Glutamatergic neuron (in vitro differentiated cells): ENCODE measurements around the gene NKX3-2. TPM values are rescaled to one million over a fixed set of nuclear protein-coding genes. Genes with fewer than 3 reads are reported as not detected.
"Not testable (repeated sequence)": the region's sequence is repeated elsewhere in the genome, so short reads cannot be mapped to it uniquely, and the experiment has no call there.

Experiments
- DNase-seq: peaks from one replicate; pipeline ENCODE4 v3.0.0; 2022
- H3K27ac Mint-ChIP-seq: one replicate; pipeline ENCODE4 v1.8.0; 2020; ENCODE audit warnings: mild to moderate bottlenecking, mixed read lengths, inconsistent platforms; ENCODE audit not compliant: unreplicated experiment
- H3K27me3 Mint-ChIP-seq: one replicate; pipeline ENCODE4 v1.8.0; 2020; ENCODE audit warnings: mild to moderate bottlenecking, moderate library complexity, mixed read lengths, inconsistent platforms; ENCODE audit not compliant: unreplicated experiment
- H3K36me3 Mint-ChIP-seq: one replicate; pipeline ENCODE4 v1.8.0; 2020; ENCODE audit warnings: mild to moderate bottlenecking, mixed read lengths, inconsistent platforms; ENCODE audit not compliant: unreplicated experiment
- H3K4me1 Mint-ChIP-seq: one replicate; pipeline ENCODE4 v1.8.0; 2020; ENCODE audit warnings: mild to moderate bottlenecking, low read depth, mixed read lengths, inconsistent platforms; ENCODE audit not compliant: unreplicated experiment
- H3K4me3 Mint-ChIP-seq: one replicate; pipeline ENCODE4 v1.8.0; 2020; ENCODE audit warnings: mild to moderate bottlenecking, mixed read lengths, inconsistent platforms; ENCODE audit not compliant: unreplicated experiment
- H3K9me3 Mint-ChIP-seq: one replicate; pipeline ENCODE4 v1.8.0; 2020; ENCODE audit warnings: mild to moderate bottlenecking, moderate library complexity, mixed read lengths, inconsistent platforms; ENCODE audit not compliant: unreplicated experiment
- total RNA-seq: library from RNA; stranded (reverse); fragmentation: NEBNext Ultra II Directional; extraction: Animal tissue kit (Norgen Biotek cat#: 25700); gene quantifications from one replicate; pipeline ENCODE4 v1.2.1, GENCODE V29; 2021; ENCODE audit not compliant: unreplicated experiment
- TF ChIP-seq, protein P1 (sequence below): fragments of 200-600 bp; sonication (generic); IDR thresholded peaks from one replicate; pipeline ENCODE4 v1.5.0; 2021; ENCODE audit not compliant: partially characterized antibody, unreplicated experiment

NKX3-2 gene
- total RNA-seq, 1 donor from 2014 or later = 0.25 TPM

DNA sequence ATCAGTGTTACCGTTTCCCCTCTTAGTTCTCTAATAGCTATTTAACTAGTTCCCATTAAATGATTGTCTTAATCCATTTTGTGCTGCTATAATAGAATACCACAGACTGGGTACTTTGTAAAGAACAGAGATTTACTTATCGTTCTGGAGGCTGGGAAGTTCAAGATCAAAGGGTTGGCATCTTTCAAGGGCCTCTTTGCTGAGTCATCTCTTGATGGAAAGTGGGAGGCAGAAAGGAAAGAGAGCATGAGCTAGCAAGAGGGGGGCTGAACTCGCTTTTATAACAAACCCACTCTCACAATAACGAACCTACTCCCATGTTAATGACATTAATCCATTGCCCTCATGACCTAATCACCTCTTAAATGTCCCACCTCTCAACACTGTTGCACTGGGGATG lies 17.4 kb upstream of the NKX3-2 start:
- Mint-ChIP-seq H3K4me1 (no peaks in the 10 kb centered on the region), H3K27me3 (peaks cover 1% of the 10 kb centered on the region), H3K27ac (no peak overlapping the region), H3K36me3 (no peaks in the 10 kb centered on the region), H3K9me3 (no peaks in the 10 kb centered on the region), H3K4me3 (no peak overlapping the region)
- no peak for DNase-seq
- TF ChIP-seq, protein P1, sequence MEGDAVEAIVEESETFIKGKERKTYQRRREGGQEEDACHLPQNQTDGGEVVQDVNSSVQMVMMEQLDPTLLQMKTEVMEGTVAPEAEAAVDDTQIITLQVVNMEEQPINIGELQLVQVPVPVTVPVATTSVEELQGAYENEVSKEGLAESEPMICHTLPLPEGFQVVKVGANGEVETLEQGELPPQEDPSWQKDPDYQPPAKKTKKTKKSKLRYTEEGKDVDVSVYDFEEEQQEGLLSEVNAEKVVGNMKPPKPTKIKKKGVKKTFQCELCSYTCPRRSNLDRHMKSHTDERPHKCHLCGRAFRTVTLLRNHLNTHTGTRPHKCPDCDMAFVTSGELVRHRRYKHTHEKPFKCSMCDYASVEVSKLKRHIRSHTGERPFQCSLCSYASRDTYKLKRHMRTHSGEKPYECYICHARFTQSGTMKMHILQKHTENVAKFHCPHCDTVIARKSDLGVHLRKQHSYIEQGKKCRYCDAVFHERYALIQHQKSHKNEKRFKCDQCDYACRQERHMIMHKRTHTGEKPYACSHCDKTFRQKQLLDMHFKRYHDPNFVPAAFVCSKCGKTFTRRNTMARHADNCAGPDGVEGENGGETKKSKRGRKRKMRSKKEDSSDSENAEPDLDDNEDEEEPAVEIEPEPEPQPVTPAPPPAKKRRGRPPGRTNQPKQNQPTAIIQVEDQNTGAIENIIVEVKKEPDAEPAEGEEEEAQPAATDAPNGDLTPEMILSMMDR = no peak

GRCh38 chr4:13560111-13560510 lies 15.8 kb upstream of the NKX3-2 start:
- H3K36me3 Mint-ChIP-seq, H3K9me3 Mint-ChIP-seq, H3K4me1 Mint-ChIP-seq, H3K27ac Mint-ChIP-seq, H3K4me3 Mint-ChIP-seq, H3K27me3 Mint-ChIP-seq, DNase-seq: not testable (repeated sequence)

- no peak overlapping the region for H3K4me3 Mint-ChIP-seq
- H3K4me1 Mint-ChIP-seq = no peaks in the 10 kb centered on the region
- H3K27ac Mint-ChIP-seq = no peak overlapping the region
- peaks cover 3% of the 10 kb centered on the region for H3K27me3 Mint-ChIP-seq
- DNase-seq = no peak
- no peaks in the 10 kb centered on the region for H3K36me3 Mint-ChIP-seq
- TF ChIP-seq, protein P1 = no peak
- no peaks in the 10 kb centered on the region for H3K9me3 Mint-ChIP-seq
Measured at GRCh38 chr4:13559413-13559812, 15.1 kb upstream of the NKX3-2 start.

GRCh38 chr4:13558881-13559280 lies 14.6 kb upstream of the NKX3-2 start:
- Mint-ChIP-seq H3K27me3 (peaks cover 3% of the 10 kb centered on the region), H3K36me3 (no peaks in the 10 kb centered on the region), H3K9me3 (no peaks in the 10 kb centered on the region), H3K4me3 (no peak overlapping the region), H3K27ac (no peak overlapping the region), H3K4me1 (no peaks in the 10 kb centered on the region)
- no peak for DNase-seq
- TF ChIP-seq, protein P1 = no peak

GRCh38 chr4:13555325-13555724 lies 11.0 kb upstream of the NKX3-2 start:
- Mint-ChIP-seq H3K27me3 (peaks cover 4% of the 10 kb centered on the region), H3K36me3 (no peaks in the 10 kb centered on the region), H3K9me3 (peaks cover 2% of the 10 kb centered on the region), H3K4me1 (no peaks in the 10 kb centered on the region), H3K4me3 (no peak overlapping the region), H3K27ac (no peak overlapping the region)
- no peak for DNase-seq
- TF ChIP-seq, protein P1 = no peak

GRCh38 chr4:13553081-13553480 lies 8.8 kb upstream of the NKX3-2 start:
- H3K9me3 Mint-ChIP-seq = peaks cover 5% of the 10 kb centered on the region
- H3K27ac Mint-ChIP-seq = no peak overlapping the region
- no peak for DNase-seq
- TF ChIP-seq, protein P1 = no peak
- H3K4me1 Mint-ChIP-seq = no peaks in the 10 kb centered on the region
- H3K36me3 Mint-ChIP-seq = no peaks in the 10 kb centered on the region
- H3K27me3 Mint-ChIP-seq = peaks cover 9% of the 10 kb centered on the region
- H3K4me3 Mint-ChIP-seq = no peak overlapping the region
